H9 (cell line): Measurements from ENCODE around the gene CEP250. TPM values are rescaled to one million over a fixed set of nuclear protein-coding genes. Genes with fewer than 3 reads are reported as not detected.

Experiments used
- DNase-seq: peaks from one replicate; pipeline ENCODE4 v3.0.0-alpha.2; 2017
- H2AFZ ChIP-seq: one replicate; pipeline ENCODE4 v1.6.1; 2013; ENCODE audit warnings: mild to moderate bottlenecking, low read length, control low read depth, moderate library complexity
- H2AK5ac ChIP-seq: 2 replicates; pipeline ENCODE4 v1.6.1; 2013; ENCODE audit warnings: low read length, control low read depth, mixed read lengths; ENCODE audit not compliant: insufficient read length
- H2BK120ac ChIP-seq: one replicate; pipeline ENCODE4 v1.6.1; 2013; ENCODE audit warnings: low read depth, mild to moderate bottlenecking, low read length, control low read depth, inconsistent platforms; ENCODE audit not compliant: poor library complexity, severe bottlenecking
- H2BK12ac ChIP-seq: 2 replicates; pipeline ENCODE4 v1.6.1; 2013; ENCODE audit warnings: low read length, control low read depth, mixed read lengths, low read depth; ENCODE audit not compliant: insufficient read length
- H2BK15ac ChIP-seq: 2 replicates; pipeline ENCODE4 v1.6.1; 2013; ENCODE audit warnings: low read depth, low read length, control low read depth
- H2BK20ac ChIP-seq: one replicate; pipeline ENCODE4 v1.6.1; 2013; ENCODE audit warnings: low read depth, mild to moderate bottlenecking, low read length, control low read depth, inconsistent platforms; ENCODE audit not compliant: poor library complexity, severe bottlenecking
- H2BK5ac ChIP-seq: 2 replicates; pipeline ENCODE4 v1.6.1; 2013; ENCODE audit warnings: low read length, control low read depth, mixed read lengths; ENCODE audit not compliant: insufficient read length
- H3K14ac ChIP-seq: 2 replicates; pipeline ENCODE4 v1.6.1; 2013; ENCODE audit warnings: low read length, control low read depth; ENCODE audit not compliant: insufficient read depth
- H3K18ac ChIP-seq: 2 replicates; pipeline ENCODE4 v1.6.1; 2013; ENCODE audit warnings: low read depth, mild to moderate bottlenecking, mixed read lengths, low read length, control low read depth; ENCODE audit not compliant: insufficient read length
- H3K23ac ChIP-seq: 2 replicates; pipeline ENCODE4 v1.6.1; 2013; ENCODE audit warnings: low read length, control low read depth, mixed read lengths, low read depth; ENCODE audit not compliant: insufficient read length
- H3K23me2 ChIP-seq: 2 replicates; pipeline ENCODE4 v1.6.1; 2013; ENCODE audit warnings: low read depth, mild to moderate bottlenecking, mixed read lengths, low read length, control low read depth; ENCODE audit not compliant: insufficient read length, poor library complexity, severe bottlenecking
- H3K27ac ChIP-seq: 2 replicates; pipeline ENCODE4 v1.5.1; 2013; ENCODE audit warnings: low read length, control low read depth, mixed read lengths, low read depth; ENCODE audit not compliant: insufficient read length
- H3K27me3 ChIP-seq: 2 replicates; pipeline ENCODE4 v1.6.1; 2013; ENCODE audit warnings: low read length, control low read depth, inconsistent platforms; ENCODE audit not compliant: insufficient read depth
- H3K4ac ChIP-seq: 2 replicates; pipeline ENCODE4 v1.6.1; 2013; ENCODE audit warnings: low read depth, mild to moderate bottlenecking, control low read depth, inconsistent platforms, low read length, moderate library complexity
- H3K4me1 ChIP-seq: 2 replicates; pipeline ENCODE4 v1.6.1; 2013; ENCODE audit warnings: low read length, control low read depth, inconsistent platforms; ENCODE audit not compliant: insufficient read depth
- H3K4me2 ChIP-seq: 2 replicates; pipeline ENCODE4 v1.6.1; 2013; ENCODE audit warnings: low read length, control low read depth, mixed read lengths; ENCODE audit not compliant: insufficient read length, insufficient read depth
- H3K56ac ChIP-seq: 2 replicates; pipeline ENCODE4 v1.6.1; 2013; ENCODE audit warnings: low read depth, mild to moderate bottlenecking, mixed read lengths, low read length, control low read depth; ENCODE audit not compliant: insufficient read length
- H3K79me1 ChIP-seq: 2 replicates; pipeline ENCODE4 v1.6.1; 2013; ENCODE audit warnings: low read depth, mild to moderate bottlenecking, moderate library complexity, low read length, control low read depth, inconsistent platforms; ENCODE audit not compliant: insufficient read depth, poor library complexity, severe bottlenecking
- H3K79me2 ChIP-seq: 2 replicates; pipeline ENCODE4 v1.6.1; 2013; ENCODE audit warnings: low read length, control low read depth, inconsistent platforms; ENCODE audit not compliant: insufficient read depth
- H3K9ac ChIP-seq: 2 replicates; pipeline ENCODE4 v1.6.1; 2013; ENCODE audit warnings: low read length, control low read depth, mixed read lengths; ENCODE audit not compliant: insufficient read length; ENCODE audit errors: extremely low read depth
- H3K9me3 ChIP-seq: one replicate; pipeline ENCODE4 v1.6.1; 2013; ENCODE audit warnings: low read depth, low read length, inconsistent platforms; ENCODE audit not compliant: control insufficient read depth
- H3T11ph ChIP-seq: one replicate; pipeline ENCODE4 v1.6.1; 2013; ENCODE audit warnings: mild to moderate bottlenecking, low read length, control low read depth, inconsistent platforms
- H4K20me1 ChIP-seq: one replicate; pipeline ENCODE4 v1.6.1; 2013; ENCODE audit not compliant: control insufficient read depth, insufficient read length, insufficient read depth
- H4K5ac ChIP-seq: 2 replicates; pipeline ENCODE4 v1.6.1; 2013; ENCODE audit warnings: low read depth, mild to moderate bottlenecking, mixed read lengths, low read length, control low read depth; ENCODE audit not compliant: insufficient read length
- H4K8ac ChIP-seq: replicated peaks from 2 replicates; pipeline ENCODE4 v1.6.1; 2013; ENCODE audit warnings: low read length, control low read depth, mixed read lengths, low read depth; ENCODE audit not compliant: insufficient read length
- H4K91ac ChIP-seq: 2 replicates; pipeline ENCODE4 v1.6.1; 2013; ENCODE audit warnings: low read depth, mild to moderate bottlenecking, moderate library complexity, mixed read lengths, low read length, control low read depth; ENCODE audit not compliant: insufficient read length
- H3K27ac Mint-ChIP-seq, 3 experiments: 2 replicates in 2 of 3; 3 replicates in 1 of 3; pipeline ENCODE4 v1.8.0; 2020 to 2021; ENCODE audit warnings: mixed read lengths in 3 of 3, mild to moderate bottlenecking in 1 of 3, moderate library complexity in 1 of 3
- H3K27me3 Mint-ChIP-seq: 2 replicates; pipeline ENCODE4 v1.8.0; 2021; ENCODE audit warnings: low read depth, mild to moderate bottlenecking, moderate library complexity, mixed read lengths
- H3K36me3 Mint-ChIP-seq, 3 experiments: 2 replicates in 2 of 3; 3 replicates in 1 of 3; pipeline ENCODE4 v1.8.0; 2020 to 2021; ENCODE audit warnings: low read depth in 3 of 3, mixed read lengths in 3 of 3; ENCODE audit not compliant: insufficient read depth in 1 of 3
- H3K4me1 Mint-ChIP-seq, 2 experiments: 2 replicates each; pipeline ENCODE4 v1.8.0; 2020; ENCODE audit warnings: mixed read lengths in 2 of 2
- H3K4me3 Mint-ChIP-seq, 2 experiments: 2 replicates in 1 of 2; 3 replicates in 1 of 2; pipeline ENCODE4 v1.8.0; 2020 to 2021; ENCODE audit warnings: mild to moderate bottlenecking in 2 of 2, mixed read lengths in 2 of 2, moderate library complexity in 1 of 2
- H3K9me3 Mint-ChIP-seq, 2 experiments: 2 replicates in 1 of 2; 3 replicates in 1 of 2; pipeline ENCODE4 v1.8.0; 2020; ENCODE audit warnings: mild to moderate bottlenecking in 2 of 2, mixed read lengths in 2 of 2, moderate library complexity in 1 of 2
- CTCF ChIP-seq: fragments of 200-600 bp; sonication (generic); conservative IDR thresholded peaks from 3 replicates; pipeline ENCODE4 v1.8.0; 2021; ENCODE audit warnings: antibody characterized with exemption, mild to moderate bottlenecking
- whole genome bisulfite sequencing: extraction: QIAGEN DNeasy Blood & Tissue Kit; methylation state at CpG from one replicate; pipeline ENCODE4 v1.1.7; 2013; ENCODE audit warnings: missing lambda C conversion rate, low lambda C conversion rate, mixed read lengths; ENCODE audit not compliant: insufficient read length; ENCODE audit errors: extremely low coverage; 5-methylcytosine and 5-hydroxymethylcytosine counted together
- total RNA-seq: library from RNA; stranded (reverse); gene quantifications from 2 replicates; pipeline ENCODE4 v1.2.1, GENCODE V29; 2021

CEP250 gene
- total RNA-seq, 1 experiment from 2014 or later, result 29.8 TPM

DNA sequence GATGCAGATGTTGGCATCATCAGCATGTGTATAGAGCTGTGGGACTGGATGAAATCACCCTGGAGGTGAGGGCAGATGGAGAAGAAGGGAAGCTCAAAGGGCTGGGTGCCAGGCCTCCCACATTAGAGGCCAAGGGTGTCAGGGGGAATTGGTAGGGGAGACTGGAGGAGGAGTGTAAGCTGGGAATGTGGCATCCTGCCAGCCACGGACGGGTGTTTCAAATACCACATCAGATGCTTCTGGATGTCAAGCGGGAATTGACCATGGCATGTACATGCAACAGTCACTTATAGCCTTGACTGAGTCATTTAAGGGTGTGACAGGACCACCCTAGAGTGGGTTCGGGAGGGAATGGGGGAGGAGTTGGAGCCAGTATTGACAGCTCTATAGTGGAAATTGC lies 96.1 kb downstream of the CEP250 start:
- Histone ChIP-seq H3K9me3 (no peaks in the 10 kb centered on the region), H2AFZ (no peak overlapping the region), H3K23ac (no peak overlapping the region), H3T11ph (no peak overlapping the region), H3K18ac (no peak overlapping the region), H3K27ac (no peak overlapping the region), H3K79me1 (no peaks in the 10 kb centered on the region), H3K56ac (no peak overlapping the region), H4K91ac (no peak overlapping the region), H4K8ac (no peak overlapping the region), H2AK5ac (no peak overlapping the region), H2BK5ac (no peak overlapping the region), H3K4me1 (no peaks in the 10 kb centered on the region), H4K5ac (no peak overlapping the region), H2BK15ac (no peak overlapping the region), H3K14ac (no peak overlapping the region), H3K79me2 (no peaks in the 10 kb centered on the region), H3K9ac (no peak overlapping the region), H2BK120ac (no peak overlapping the region), H2BK12ac (no peak overlapping the region), H3K4ac (no peak overlapping the region), H4K20me1 (no peaks in the 10 kb centered on the region), H2BK20ac (no peak overlapping the region), H3K4me2 (no peak overlapping the region), H3K27me3 (no peaks in the 10 kb centered on the region), H3K23me2 (no peaks in the 10 kb centered on the region)
- no peaks in the 10 kb centered on the region for H3K9me3 Mint-ChIP-seq
- DNase-seq, result no peak
- H3K4me3 Mint-ChIP-seq, result no peak overlapping the region
- no peaks in the 10 kb centered on the region for H3K27me3 Mint-ChIP-seq
- H3K36me3 Mint-ChIP-seq, result peaks cover 13 to 35% (median 34%) of the 10 kb centered on the region in 3 experiments
- no peak for TF ChIP-seq CTCF
- no peak overlapping the region for H3K27ac Mint-ChIP-seq
- WGBS, result no CpG with 5 or more reads among the region's 4 CpGs
- H3K4me1 Mint-ChIP-seq, result no peaks in the 10 kb centered on the region
